Panc1 (cell line): ENCODE data around the gene NUP37. TPM values are rescaled to one million over a fixed set of nuclear protein-coding genes. Genes with fewer than 3 reads are reported as not detected.
"Not testable (repeated sequence)": the region's sequence is repeated elsewhere in the genome, so short reads cannot be mapped to it uniquely, and the experiment has no call there.

Experiments used
- ATAC-seq: fragments of 200-7000 bp; cut with Tn5 transposase; 2 replicates; pipeline ENCODE4 v1.9.1; 2020; ENCODE audit warnings: mild to moderate bottlenecking, moderate library complexity
- BruUV-seq: library from RNA; stranded (reverse); fragments of 400-500 nt; replicated peaks from 2 replicates; lab custom pipeline; 2021; lab: Mats Ljungman, UMichigan
- CTCF ChIA-PET: fragments of 300-600 bp; sonication (Branson Sonifier 250); formaldehyde crosslinking; loops from one replicate; lab custom pipeline; 2022; ENCODE audit warnings: antibody characterized with exemption; lab: Charles Lee
- POLR2A ChIA-PET: fragments of 300-600 bp; sonication (Branson Sonifier 250); formaldehyde crosslinking; loops from one replicate; lab custom pipeline; 2022; ENCODE audit warnings: antibody characterized with exemption; lab: Charles Lee
- DNase-seq: peaks from one replicate; pipeline ENCODE4 v3.0.0-alpha.2; 2010; ENCODE audit warnings: low read depth, low spot score
- H3K27ac ChIP-seq: 2 replicates; pipeline ENCODE4 v1.5.1; 2011; ENCODE audit warnings: mild to moderate bottlenecking, low read length, inconsistent platforms
- H3K27me3 ChIP-seq: fragments of 200-500 bp; sonication (Bioruptor generic); 2 replicates; pipeline ENCODE4 v1.6.0; 2014; ENCODE audit warnings: low read length, inconsistent platforms; ENCODE audit not compliant: control insufficient read depth, insufficient read depth
- H3K36me3 ChIP-seq: fragments of 200-500 bp; sonication (Bioruptor generic); 2 replicates; pipeline ENCODE4 v1.5.1; 2014; ENCODE audit warnings: inconsistent platforms, mild to moderate bottlenecking, low read length, moderate library complexity; ENCODE audit not compliant: control insufficient read depth, insufficient read depth
- H3K4me1 ChIP-seq: 2 replicates; pipeline ENCODE4 v1.5.1; 2011; ENCODE audit warnings: inconsistent platforms, mild to moderate bottlenecking, low read length, moderate library complexity; ENCODE audit not compliant: control insufficient read depth, insufficient read depth
- H3K4me3 ChIP-seq, 2 experiments: 2 replicates each; pipeline ENCODE4 v1.5.1; 2011 to 2012; ENCODE audit warnings: low read depth in 2 of 2, low read length in 2 of 2, mild to moderate bottlenecking in 2 of 2, inconsistent platforms in 1 of 2, moderate library complexity in 1 of 2
- H3K9me3 ChIP-seq: fragments of 200-500 bp; sonication (Bioruptor generic); 2 replicates; pipeline ENCODE4 v1.5.1; 2014; ENCODE audit warnings: low read depth, mild to moderate bottlenecking, inconsistent platforms, low read length, moderate library complexity; ENCODE audit not compliant: control insufficient read depth, insufficient read depth
- CTCF ChIP-seq: fragments of 450-650 bp; IDR thresholded peaks from 2 replicates; pipeline ENCODE4 v1.5.1; 2017; ENCODE audit warnings: mild to moderate bottlenecking
- POLR2AphosphoS5 ChIP-seq: IDR thresholded peaks from 2 replicates; pipeline ENCODE4 v1.6.1; 2012; ENCODE audit warnings: mild to moderate bottlenecking, low read depth, low read length, moderate library complexity
- REST ChIP-seq, 2 experiments: IDR thresholded peaks; 2 replicates each; pipeline ENCODE4 v1.6.1; 2011 to 2012; ENCODE audit warnings: low read depth in 2 of 2, control low read depth in 1 of 2, low read length in 1 of 2, mild to moderate bottlenecking in 1 of 2, moderate library complexity in 1 of 2; ENCODE audit not compliant: insufficient read depth in 1 of 2
- SIN3A ChIP-seq: IDR thresholded peaks from 2 replicates; pipeline ENCODE4 v1.6.1; 2012; ENCODE audit warnings: low read depth, mild to moderate bottlenecking, low read length, moderate library complexity, borderline replicate concordance; ENCODE audit not compliant: insufficient read depth
- TCF7L2 ChIP-seq: IDR thresholded peaks from 2 replicates; pipeline ENCODE4 v1.6.1; 2011; ENCODE audit warnings: mild to moderate bottlenecking, low read depth, low read length, inconsistent platforms
- in situ Hi-C: cut with HindIII; loops from 2 replicates; pipeline ENCODE4 v1.10.0; 2016; ENCODE audit warnings: low sequenced_read_pairs, low pct_unique_long_range_greater_than_20kb
- intact Hi-C: fragments of 100-400 bp; cut with micrococcal nuclease; formaldehyde crosslinking; loops from one replicate; pipeline ENCODE4 v1.10.0; 2022; ENCODE audit not compliant: unreplicated experiment
- total RNA-seq: library from RNA; stranded (reverse); gene quantifications from one replicate; pipeline ENCODE4 v1.2.1, GENCODE V29; 2021; ENCODE audit not compliant: unreplicated experiment

NUP37 gene
- total RNA-seq, 1 experiment from 2014 or later, result 47.7 TPM

GRCh38 chr12:102121328-102121727 lies 1.4 kb upstream of the NUP37 start:
- DNase-seq, ATAC-seq, in situ Hi-C loops, BruUV-seq, intact Hi-C loops, H3K9me3 ChIP-seq, H3K27me3 ChIP-seq, CTCF ChIA-PET, H3K36me3 ChIP-seq: not testable (repeated sequence)
- H3K4me1 ChIP-seq, result peaks cover 12% of the 10 kb centered on the region
- H3K27ac ChIP-seq, result peak overlapping the region; percentile 97
- H3K4me3 ChIP-seq, result peak overlapping the region; percentile 96 to 98; a peak in 3 of 4 replicates
- POLR2A ChIA-PET, result interaction anchor here (0.6 kb wide), 1 partner anchor 1016 kb away, joined by 5 read pairs; no protein-coding TSS in a partner anchor

GRCh38 chr12:102120886-102121285 lies 972 bp upstream of the NUP37 start:
- H3K4me1 ChIP-seq, result peaks cover 12% of the 10 kb centered on the region
- ChIA-PET POLR2A (interaction anchor here (0.6 kb wide), 1 partner anchor 1016 kb away, joined by 5 read pairs; no protein-coding TSS in a partner anchor), CTCF (no interaction called here)
- H3K36me3 ChIP-seq, result peaks cover 7% of the 10 kb centered on the region
- in situ Hi-C loops (no loop called here), intact Hi-C loops (no loop called here)
- DNase-seq (no peak), ATAC-seq (no peak)
- TF ChIP-seq CTCF, result no peak
- TF ChIP-seq TCF7L2, result no peak
- no peak for TF ChIP-seq SIN3A
- no peak for TF ChIP-seq POLR2AphosphoS5
- no TSS peak for BruUV-seq
- peak overlapping the region; percentile 96 to 98 for H3K4me3 ChIP-seq
- H3K9me3 ChIP-seq, result no peaks in the 10 kb centered on the region
- H3K27ac ChIP-seq, result peak overlapping the region; percentile 97
- H3K27me3 ChIP-seq, result no peaks in the 10 kb centered on the region

GRCh38 chr12:102120564-102120873 lies 605 bp upstream of the NUP37 start:
- in situ Hi-C loops, result no loop called here
- H3K27ac ChIP-seq, result peak overlapping the region; percentile 97
- intact Hi-C loops, result no loop called here
- CTCF ChIA-PET, result no interaction called here
- H3K27me3 ChIP-seq, result no peaks in the 10 kb centered on the region
- peak overlapping the region; percentile 96 to 98 for H3K4me3 ChIP-seq
- ATAC-seq (no peak), DNase-seq (no peak)
- TSS peak; percentile 84 for BruUV-seq
- H3K9me3 ChIP-seq, result no peaks in the 10 kb centered on the region
- H3K4me1 ChIP-seq, result peaks cover 12% of the 10 kb centered on the region
- POLR2A ChIA-PET, result no interaction called here
- peaks cover 7% of the 10 kb centered on the region for H3K36me3 ChIP-seq
- TF ChIP-seq CTCF, result no peak
- no peak for TF ChIP-seq REST (IDR thresholded peaks at IDR 0.05; ENCODE audit: insufficient read depth in 1 of 2, low read depth in 2 of 2, low read length in 1 of 2)
- no peak for TF ChIP-seq POLR2AphosphoS5
- TF ChIP-seq SIN3A, result no peak
- TF ChIP-seq TCF7L2, result no peak
